ENCODE results near the gene SLC28A3.
A peak's percentile ranks its signal among the peaks of the same experiment; 100 is the strongest.

The SLC28A3 gene

DNA sequence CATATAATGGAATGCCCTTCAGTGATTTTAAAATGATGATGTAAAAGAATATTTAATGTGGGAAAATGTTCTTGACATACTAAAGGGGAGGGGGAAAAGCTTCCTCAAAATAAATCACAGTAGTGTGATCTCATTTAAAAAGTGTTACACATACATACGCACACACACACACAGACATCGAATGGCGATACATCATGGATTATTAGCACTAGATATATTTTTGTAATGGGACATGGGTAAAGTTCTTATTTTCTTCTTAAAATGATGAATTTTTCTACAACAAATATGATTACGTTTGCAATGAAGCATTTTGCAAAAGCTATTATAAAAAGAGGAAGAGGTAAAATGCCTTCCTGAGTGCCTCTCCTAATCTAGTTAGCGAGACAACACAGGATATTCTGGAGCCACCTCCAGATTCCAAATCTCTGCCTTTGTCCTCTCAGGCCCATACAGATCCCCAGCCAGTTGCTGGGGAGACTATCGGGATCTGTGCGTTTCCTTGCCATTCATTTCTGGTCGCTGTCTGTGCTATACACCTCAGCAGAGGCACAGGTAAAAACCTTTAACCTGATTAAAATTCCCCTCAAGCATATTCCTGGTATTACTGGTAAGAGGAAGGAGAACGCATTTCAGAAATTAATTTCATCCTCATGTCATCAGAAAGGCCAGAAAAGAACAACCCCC, 69.6 kb downstream of the SLC28A3 start:
- no peak for TF ChIP-seq ISL1 (CRISPR knock-in tag; IDR thresholded peaks at IDR 0.05)
- no peak for TF ChIP-seq PPARA (CRISPR knock-in tag; IDR thresholded peaks at IDR 0.05; ENCODE audit: borderline replicate concordance)
- no peak for TF ChIP-seq ZFP3 (CRISPR knock-in tag; IDR thresholded peaks at IDR 0.05)
- no peak for TF ChIP-seq RARB (CRISPR knock-in tag; IDR thresholded peaks at IDR 0.05)
- TF ChIP-seq, protein P1, sequence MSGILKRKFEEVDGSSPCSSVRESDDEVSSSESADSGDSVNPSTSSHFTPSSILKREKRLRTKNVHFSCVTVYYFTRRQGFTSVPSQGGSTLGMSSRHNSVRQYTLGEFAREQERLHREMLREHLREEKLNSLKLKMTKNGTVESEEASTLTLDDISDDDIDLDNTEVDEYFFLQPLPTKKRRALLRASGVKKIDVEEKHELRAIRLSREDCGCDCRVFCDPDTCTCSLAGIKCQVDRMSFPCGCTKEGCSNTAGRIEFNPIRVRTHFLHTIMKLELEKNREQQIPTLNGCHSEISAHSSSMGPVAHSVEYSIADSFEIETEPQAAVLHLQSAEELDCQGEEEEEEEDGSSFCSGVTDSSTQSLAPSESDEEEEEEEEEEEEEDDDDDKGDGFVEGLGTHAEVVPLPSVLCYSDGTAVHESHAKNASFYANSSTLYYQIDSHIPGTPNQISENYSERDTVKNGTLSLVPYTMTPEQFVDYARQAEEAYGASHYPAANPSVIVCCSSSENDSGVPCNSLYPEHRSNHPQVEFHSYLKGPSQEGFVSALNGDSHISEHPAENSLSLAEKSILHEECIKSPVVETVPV (CRISPR knock-in tag; IDR thresholded peaks at IDR 0.05) = no peak
- TF ChIP-seq OSR1 (CRISPR knock-in tag; IDR thresholded peaks at IDR 0.05) = no peak
- no peak for TF ChIP-seq ESRRG (CRISPR knock-in tag; IDR thresholded peaks at IDR 0.05)
- ATAC-seq = peak; percentile 40; the same call in 2 of the 3 replicates

DNA sequence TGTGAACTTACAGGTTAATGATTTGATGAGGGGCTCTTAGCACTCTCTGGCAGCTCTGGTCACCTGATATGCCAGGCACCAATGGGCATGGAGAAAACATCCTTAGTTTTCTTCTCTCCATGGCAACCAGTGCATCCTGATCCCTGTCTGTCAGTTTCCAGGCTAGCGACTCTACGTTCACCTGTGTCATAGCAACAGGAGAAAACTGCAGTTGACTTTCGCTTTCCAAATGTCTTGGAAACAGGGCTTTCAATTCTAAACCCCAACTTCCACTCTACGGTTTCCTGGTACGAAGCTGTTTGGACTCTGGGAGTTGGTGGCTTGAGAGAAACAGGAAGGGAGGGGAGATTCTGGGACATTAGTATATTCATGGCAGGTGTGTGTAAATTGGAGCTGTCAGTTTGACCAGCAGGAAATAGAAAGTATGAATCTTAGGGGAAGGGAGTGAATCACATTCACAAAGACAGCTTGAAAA, 74.4 kb downstream of the SLC28A3 start:
- no peak for ATAC-seq
- TF ChIP-seq, protein P2, sequence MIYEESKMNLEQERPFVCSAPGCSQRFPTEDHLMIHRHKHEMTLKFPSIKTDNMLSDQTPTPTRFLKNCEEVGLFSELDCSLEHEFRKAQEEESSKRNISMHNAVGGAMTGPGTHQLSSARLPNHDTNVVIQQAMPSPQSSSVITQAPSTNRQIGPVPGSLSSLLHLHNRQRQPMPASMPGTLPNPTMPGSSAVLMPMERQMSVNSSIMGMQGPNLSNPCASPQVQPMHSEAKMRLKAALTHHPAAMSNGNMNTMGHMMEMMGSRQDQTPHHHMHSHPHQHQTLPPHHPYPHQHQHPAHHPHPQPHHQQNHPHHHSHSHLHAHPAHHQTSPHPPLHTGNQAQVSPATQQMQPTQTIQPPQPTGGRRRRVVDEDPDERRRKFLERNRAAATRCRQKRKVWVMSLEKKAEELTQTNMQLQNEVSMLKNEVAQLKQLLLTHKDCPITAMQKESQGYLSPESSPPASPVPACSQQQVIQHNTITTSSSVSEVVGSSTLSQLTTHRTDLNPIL (CRISPR knock-in tag; IDR thresholded peaks at IDR 0.05; ENCODE audit: low read depth) = no peak
- no peak for TF ChIP-seq RARB (CRISPR knock-in tag; IDR thresholded peaks at IDR 0.05)
- no peak for TF ChIP-seq ZNF70 (CRISPR knock-in tag; IDR thresholded peaks at IDR 0.05)

DNA sequence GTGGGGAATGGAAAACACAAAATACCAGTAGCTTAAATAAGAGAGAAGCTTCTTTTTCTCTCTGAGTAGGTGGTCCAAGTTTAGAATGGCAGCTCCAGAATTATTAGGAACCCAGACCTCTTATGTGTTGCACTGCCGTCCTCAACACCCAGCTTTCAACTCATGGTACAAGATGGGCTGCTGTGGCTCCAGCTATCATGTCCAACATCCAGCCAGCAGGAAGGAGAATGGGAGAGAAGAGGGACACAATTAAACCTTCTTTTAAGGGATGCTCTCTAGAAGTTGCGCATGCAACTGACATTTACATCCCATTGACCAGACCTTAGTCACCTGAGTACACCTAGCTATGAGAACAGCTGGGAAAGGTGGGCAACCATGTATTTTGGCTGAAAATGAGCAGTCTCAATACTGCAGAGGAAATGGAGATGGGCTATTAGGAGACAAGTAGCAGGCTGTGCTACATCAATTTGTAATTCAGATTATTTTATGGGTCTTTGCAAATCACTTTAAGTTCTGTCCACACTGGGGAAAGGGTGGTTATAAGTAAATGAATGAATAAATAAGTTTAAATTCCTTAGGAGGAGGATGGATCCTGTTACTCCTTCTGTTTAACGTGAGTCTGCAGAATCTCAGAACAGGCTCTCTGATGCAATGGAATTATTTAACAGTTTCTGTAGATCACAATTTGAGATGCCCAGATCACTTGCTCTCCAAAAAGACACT, 76.1 kb downstream of the SLC28A3 start:
- TF ChIP-seq, protein P2 (CRISPR knock-in tag; IDR thresholded peaks at IDR 0.05; ENCODE audit: low read depth) = no peak
- TF ChIP-seq, protein P3, sequence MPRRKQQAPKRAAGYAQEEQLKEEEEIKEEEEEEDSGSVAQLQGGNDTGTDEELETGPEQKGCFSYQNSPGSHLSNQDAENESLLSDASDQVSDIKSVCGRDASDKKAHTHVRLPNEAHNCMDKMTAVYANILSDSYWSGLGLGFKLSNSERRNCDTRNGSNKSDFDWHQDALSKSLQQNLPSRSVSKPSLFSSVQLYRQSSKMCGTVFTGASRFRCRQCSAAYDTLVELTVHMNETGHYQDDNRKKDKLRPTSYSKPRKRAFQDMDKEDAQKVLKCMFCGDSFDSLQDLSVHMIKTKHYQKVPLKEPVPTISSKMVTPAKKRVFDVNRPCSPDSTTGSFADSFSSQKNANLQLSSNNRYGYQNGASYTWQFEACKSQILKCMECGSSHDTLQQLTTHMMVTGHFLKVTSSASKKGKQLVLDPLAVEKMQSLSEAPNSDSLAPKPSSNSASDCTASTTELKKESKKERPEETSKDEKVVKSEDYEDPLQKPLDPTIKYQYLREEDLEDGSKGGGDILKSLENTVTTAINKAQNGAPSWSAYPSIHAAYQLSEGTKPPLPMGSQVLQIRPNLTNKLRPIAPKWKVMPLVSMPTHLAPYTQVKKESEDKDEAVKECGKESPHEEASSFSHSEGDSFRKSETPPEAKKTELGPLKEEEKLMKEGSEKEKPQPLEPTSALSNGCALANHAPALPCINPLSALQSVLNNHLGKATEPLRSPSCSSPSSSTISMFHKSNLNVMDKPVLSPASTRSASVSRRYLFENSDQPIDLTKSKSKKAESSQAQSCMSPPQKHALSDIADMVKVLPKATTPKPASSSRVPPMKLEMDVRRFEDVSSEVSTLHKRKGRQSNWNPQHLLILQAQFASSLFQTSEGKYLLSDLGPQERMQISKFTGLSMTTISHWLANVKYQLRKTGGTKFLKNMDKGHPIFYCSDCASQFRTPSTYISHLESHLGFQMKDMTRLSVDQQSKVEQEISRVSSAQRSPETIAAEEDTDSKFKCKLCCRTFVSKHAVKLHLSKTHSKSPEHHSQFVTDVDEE (CRISPR knock-in tag; IDR thresholded peaks at IDR 0.05) = no peak
- TF ChIP-seq ZNF70 (CRISPR knock-in tag; IDR thresholded peaks at IDR 0.05) (no peak), TCF4 (CRISPR knock-in tag; IDR thresholded peaks at IDR 0.05; ENCODE audit: borderline replicate concordance) (no peak), ZC3H10 (CRISPR knock-in tag; IDR thresholded peaks at IDR 0.05) (no peak), TOX (CRISPR knock-in tag; IDR thresholded peaks at IDR 0.05; ENCODE audit: borderline replicate concordance) (no peak), ESRRG (CRISPR knock-in tag; IDR thresholded peaks at IDR 0.05) (no peak), ZNF8 (CRISPR knock-in tag; IDR thresholded peaks at IDR 0.05) (no peak), BACH2 (CRISPR knock-in tag; IDR thresholded peaks at IDR 0.05; ENCODE audit: borderline replicate concordance) (no peak), SNAI2 (CRISPR knock-in tag; IDR thresholded peaks at IDR 0.05) (no peak), OSR1 (CRISPR knock-in tag; IDR thresholded peaks at IDR 0.05) (no peak), ZNF565 (CRISPR knock-in tag; conservative IDR thresholded peaks at IDR 0.05; ENCODE audit: low read depth) (no peak), RARB (CRISPR knock-in tag; IDR thresholded peaks at IDR 0.05) (no peak)
- ATAC-seq = no peak

DNA sequence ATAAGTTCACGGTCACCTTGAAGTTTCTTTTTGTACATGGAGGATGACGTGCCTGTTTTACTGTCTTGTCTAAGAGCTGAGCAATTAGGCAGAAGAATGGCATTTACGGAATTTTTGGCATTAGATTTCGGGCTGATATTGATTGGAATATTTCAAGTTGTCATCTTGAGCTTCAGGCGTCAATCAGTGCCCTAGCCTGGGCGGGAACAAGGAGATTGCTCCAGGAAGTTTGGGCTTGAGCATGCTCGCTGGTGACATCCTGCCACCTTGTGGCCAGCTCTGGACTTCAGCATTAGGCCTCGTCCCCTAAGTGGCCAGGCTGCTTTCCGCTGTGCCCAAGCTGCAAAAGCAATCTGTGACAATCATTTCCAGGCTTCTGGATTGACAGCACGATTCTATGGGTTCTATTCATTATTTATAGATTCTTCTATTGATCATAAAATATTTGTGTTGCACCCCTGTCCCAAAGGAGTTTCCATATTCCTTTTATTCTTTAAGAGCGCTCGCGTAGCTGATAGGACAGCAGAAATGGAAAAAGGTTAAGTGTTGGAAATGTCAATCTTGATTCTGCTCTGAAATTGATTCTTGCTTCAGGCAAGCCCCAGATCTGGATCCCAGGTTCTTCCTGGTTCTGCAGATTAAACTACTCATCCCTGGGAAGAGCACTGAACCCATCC, 79.3 kb downstream of the SLC28A3 start:
- peak; percentile 99 for ATAC-seq
- TF ChIP-seq ARNTL (CRISPR knock-in tag; IDR thresholded peaks at IDR 0.05; ENCODE audit: borderline replicate concordance, low read depth) (no peak), GLIS3 (CRISPR knock-in tag; IDR thresholded peaks at IDR 0.05) (no peak), ISL1 (CRISPR knock-in tag; IDR thresholded peaks at IDR 0.05) (no peak), CSDC2 (CRISPR knock-in tag; IDR thresholded peaks at IDR 0.05) (no peak), RARB (CRISPR knock-in tag; IDR thresholded peaks at IDR 0.05) (no peak), ESRRG (CRISPR knock-in tag; IDR thresholded peaks at IDR 0.05) (no peak), OSR1 (CRISPR knock-in tag; IDR thresholded peaks at IDR 0.05) (no peak), PPARA (CRISPR knock-in tag; IDR thresholded peaks at IDR 0.05; ENCODE audit: borderline replicate concordance) (no peak), TOX (CRISPR knock-in tag; IDR thresholded peaks at IDR 0.05; ENCODE audit: borderline replicate concordance) (no peak), ZC3H10 (CRISPR knock-in tag; IDR thresholded peaks at IDR 0.05) (no peak)
- TF ChIP-seq, protein P3 (CRISPR knock-in tag; IDR thresholded peaks at IDR 0.05) = no peak
- TF ChIP-seq, protein P4, sequence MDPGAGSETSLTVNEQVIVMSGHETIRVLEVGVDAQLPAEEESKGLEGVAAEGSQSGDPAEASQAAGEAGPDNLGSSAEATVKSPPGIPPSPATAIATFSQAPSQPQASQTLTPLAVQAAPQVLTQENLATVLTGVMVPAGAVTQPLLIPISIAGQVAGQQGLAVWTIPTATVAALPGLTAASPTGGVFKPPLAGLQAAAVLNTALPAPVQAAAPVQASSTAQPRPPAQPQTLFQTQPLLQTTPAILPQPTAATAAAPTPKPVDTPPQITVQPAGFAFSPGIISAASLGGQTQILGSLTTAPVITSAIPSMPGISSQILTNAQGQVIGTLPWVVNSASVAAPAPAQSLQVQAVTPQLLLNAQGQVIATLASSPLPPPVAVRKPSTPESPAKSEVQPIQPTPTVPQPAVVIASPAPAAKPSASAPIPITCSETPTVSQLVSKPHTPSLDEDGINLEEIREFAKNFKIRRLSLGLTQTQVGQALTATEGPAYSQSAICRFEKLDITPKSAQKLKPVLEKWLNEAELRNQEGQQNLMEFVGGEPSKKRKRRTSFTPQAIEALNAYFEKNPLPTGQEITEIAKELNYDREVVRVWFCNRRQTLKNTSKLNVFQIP (CRISPR knock-in tag; IDR thresholded peaks at IDR 0.05; ENCODE audit: borderline replicate concordance, low read depth) = no peak
